Nephron (organoid): ENCODE results near the gene BRCA1.
A peak's percentile ranks its signal among the peaks of the same experiment; 100 is the strongest.
"Not testable (repeated sequence)": the region's sequence is repeated elsewhere in the genome, so short reads cannot be mapped to it uniquely, and the experiment has no call there.

Experiments used
- H3K27ac Mint-ChIP-seq, 3 experiments: 2 replicates each; pipeline ENCODE4 v1.8.0; 2020; ENCODE audit warnings: mixed read lengths in 3 of 3, mild to moderate bottlenecking in 2 of 3, moderate library complexity in 1 of 3
- H3K27me3 Mint-ChIP-seq: 2 replicates; pipeline ENCODE4 v1.8.0; 2021; ENCODE audit warnings: low read depth, mild to moderate bottlenecking, moderate library complexity, mixed read lengths
- H3K36me3 Mint-ChIP-seq: 2 replicates; pipeline ENCODE4 v1.8.0; 2020; ENCODE audit warnings: low read depth, mixed read lengths
- H3K4me1 Mint-ChIP-seq: 2 replicates; pipeline ENCODE4 v1.8.0; 2020; ENCODE audit warnings: mixed read lengths
- H3K4me3 Mint-ChIP-seq, 3 experiments: 2 replicates each; pipeline ENCODE4 v1.8.0; 2020; ENCODE audit warnings: mild to moderate bottlenecking in 3 of 3, mixed read lengths in 3 of 3, moderate library complexity in 2 of 3
- H3K9me3 Mint-ChIP-seq: 2 replicates; pipeline ENCODE4 v1.8.0; 2020; ENCODE audit warnings: mixed read lengths
- TF ChIP-seq, protein P1 (sequence below), 3 experiments: fragments of 200-600 bp; sonication (generic); IDR thresholded peaks; one replicate each; pipeline ENCODE4 v1.5.0; 2021; ENCODE audit warnings: antibody characterized with exemption in 3 of 3; ENCODE audit not compliant: unreplicated experiment in 3 of 3

The BRCA1 gene

DNA sequence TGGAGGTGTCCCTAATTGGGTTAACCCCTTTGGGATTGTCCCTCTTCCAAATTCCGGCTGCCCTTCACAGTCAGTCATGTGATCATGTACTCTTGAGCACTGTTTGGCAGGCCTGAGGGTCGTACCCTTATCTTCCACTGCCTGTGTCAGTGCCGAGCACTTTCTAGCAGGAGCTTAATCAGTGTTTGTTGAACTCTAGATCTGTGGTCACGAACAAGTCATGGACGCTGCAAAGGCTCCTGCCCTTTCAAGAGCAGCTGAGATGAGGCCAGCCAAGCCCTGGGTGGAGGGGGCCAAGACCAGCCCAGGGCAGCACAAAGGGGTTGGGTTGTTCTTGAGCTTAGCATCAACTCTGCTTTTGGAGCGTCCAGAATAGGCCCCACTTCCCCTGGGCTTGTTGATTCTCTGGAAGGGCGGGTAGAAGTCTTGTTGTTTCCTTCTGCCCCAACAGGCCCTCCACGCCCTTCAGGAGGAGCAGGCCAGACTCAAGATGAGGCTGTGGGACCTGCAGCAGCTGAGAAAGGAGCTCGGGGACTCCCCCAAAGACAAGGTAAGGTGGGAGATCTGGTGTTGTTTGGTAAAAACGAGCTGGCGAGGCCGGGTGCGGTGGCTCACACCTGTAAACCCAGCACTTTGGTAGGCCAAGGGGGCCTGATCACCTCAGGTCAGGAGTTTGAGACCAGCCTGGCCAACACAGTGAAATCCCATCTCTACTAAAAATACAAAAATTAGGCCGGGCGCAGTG is 113.3 kb downstream of the BRCA1 start:
- Mint-ChIP-seq H3K27ac (no peak overlapping the region), H3K27me3 (no peaks in the 10 kb centered on the region), H3K4me1 (peaks cover 8% of the 10 kb centered on the region), H3K4me3 (no peak overlapping the region), H3K36me3 (peaks cover 15% of the 10 kb centered on the region), H3K9me3 (no peaks in the 10 kb centered on the region)
- TF ChIP-seq, protein P1, sequence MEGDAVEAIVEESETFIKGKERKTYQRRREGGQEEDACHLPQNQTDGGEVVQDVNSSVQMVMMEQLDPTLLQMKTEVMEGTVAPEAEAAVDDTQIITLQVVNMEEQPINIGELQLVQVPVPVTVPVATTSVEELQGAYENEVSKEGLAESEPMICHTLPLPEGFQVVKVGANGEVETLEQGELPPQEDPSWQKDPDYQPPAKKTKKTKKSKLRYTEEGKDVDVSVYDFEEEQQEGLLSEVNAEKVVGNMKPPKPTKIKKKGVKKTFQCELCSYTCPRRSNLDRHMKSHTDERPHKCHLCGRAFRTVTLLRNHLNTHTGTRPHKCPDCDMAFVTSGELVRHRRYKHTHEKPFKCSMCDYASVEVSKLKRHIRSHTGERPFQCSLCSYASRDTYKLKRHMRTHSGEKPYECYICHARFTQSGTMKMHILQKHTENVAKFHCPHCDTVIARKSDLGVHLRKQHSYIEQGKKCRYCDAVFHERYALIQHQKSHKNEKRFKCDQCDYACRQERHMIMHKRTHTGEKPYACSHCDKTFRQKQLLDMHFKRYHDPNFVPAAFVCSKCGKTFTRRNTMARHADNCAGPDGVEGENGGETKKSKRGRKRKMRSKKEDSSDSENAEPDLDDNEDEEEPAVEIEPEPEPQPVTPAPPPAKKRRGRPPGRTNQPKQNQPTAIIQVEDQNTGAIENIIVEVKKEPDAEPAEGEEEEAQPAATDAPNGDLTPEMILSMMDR (IDR thresholded peaks at IDR 0.05; ENCODE audit: unreplicated experiment in 3 of 3) = no peak

DNA sequence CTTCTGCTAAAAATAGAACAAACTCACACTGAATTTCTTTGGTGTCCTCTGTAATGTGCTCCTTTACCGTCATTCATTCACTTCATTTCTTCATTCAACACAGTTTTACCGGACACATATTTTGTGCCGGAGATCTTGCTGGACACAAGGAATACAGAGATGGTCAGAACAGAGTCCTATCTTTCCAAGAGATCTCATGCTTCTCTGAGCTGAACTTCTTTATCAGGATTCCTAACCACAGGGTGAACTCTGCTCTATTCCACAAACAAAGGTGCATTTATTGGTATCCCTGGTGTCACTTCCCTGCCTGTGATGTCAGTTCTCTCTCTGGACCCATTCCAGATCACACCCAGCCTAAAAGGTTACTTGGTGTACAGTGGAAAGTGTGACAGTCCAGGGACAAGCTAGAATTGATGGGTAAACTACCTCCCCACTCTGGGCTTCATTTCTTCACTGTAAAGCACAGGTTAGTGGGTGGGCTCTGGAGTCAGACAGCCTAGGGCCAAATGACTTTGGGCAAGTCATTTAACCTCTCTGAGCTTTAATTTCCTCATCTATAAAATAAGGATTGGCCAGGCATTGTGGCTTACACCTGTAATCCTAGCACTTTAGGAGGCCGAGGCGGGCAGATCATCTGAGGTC is 114.4 kb downstream of the BRCA1 start:
- H3K27me3 Mint-ChIP-seq = no peaks in the 10 kb centered on the region
- no peak overlapping the region for H3K4me3 Mint-ChIP-seq
- no peak overlapping the region for H3K27ac Mint-ChIP-seq
- peaks cover 11% of the 10 kb centered on the region for H3K36me3 Mint-ChIP-seq
- H3K9me3 Mint-ChIP-seq = no peaks in the 10 kb centered on the region
- peaks cover 13% of the 10 kb centered on the region for H3K4me1 Mint-ChIP-seq
- TF ChIP-seq, protein P1 (IDR thresholded peaks at IDR 0.05; ENCODE audit: unreplicated experiment in 3 of 3) = no peak

DNA sequence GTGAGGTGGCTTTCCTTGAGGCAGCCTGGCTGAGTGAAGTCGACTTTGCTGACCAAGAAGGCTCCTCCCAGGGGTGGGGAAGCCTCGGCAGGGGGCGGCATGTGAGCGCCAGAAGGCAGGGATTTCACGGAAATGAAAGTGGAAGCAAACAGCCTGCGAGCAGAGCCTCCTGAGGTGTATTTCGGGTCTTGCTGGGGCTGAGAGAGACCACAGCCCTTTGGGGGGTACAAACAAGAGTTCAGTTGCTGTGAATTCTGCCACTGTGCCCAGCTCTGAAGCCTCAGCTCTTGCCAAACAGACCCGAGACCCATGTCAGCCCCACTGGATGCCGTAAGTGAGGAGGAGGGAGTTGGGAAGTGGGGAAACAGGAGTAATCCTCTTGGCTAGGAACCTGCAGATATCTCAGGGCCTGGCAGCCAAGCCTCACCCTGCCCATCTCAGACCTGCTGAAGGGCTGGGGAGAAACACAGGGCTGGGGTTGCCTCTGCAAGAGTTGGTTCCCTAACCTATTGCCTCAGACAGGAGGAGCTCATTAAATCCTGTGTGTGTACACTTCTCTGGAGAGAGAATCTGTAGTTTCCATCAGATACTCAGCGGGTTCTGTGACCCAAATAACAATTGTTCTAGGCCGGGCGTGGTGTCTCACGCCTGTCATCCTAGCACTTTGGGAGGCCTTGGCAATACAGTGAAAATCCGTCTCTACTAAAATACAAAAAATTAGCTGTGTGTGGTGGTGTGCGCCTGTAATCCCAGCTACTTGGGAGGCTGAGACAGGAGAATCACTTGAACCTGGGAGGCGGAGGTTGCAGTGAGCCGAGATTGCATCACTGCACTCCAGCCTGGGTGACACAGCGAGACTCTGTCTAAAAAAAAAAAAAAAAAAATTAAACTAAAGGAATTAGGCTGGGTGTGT is 118.3 kb downstream of the BRCA1 start, which contains the start of gene IFI35:
IFI35 (plus strand) TSS at position 146 of the 913 bp plus-strand sequence; CDS start at position 310, 164 bp downstream.
- TF ChIP-seq, protein P1 (IDR thresholded peaks at IDR 0.05; ENCODE audit: unreplicated experiment in 3 of 3) = peak in 1 of 3 experiments; percentile 28
- no peaks in the 10 kb centered on the region for H3K27me3 Mint-ChIP-seq
- H3K4me3 Mint-ChIP-seq = peak within 1 kb of the TSS; percentile 82 to 94 (median 92)
- H3K36me3 Mint-ChIP-seq = peaks cover 25% of the 10 kb centered on the region
- H3K27ac Mint-ChIP-seq = peak within 1 kb of the TSS; percentile 90 to 98 (median 96)
- no peaks in the 10 kb centered on the region for H3K9me3 Mint-ChIP-seq
- peaks cover 6% of the 10 kb centered on the region for H3K4me1 Mint-ChIP-seq

DNA sequence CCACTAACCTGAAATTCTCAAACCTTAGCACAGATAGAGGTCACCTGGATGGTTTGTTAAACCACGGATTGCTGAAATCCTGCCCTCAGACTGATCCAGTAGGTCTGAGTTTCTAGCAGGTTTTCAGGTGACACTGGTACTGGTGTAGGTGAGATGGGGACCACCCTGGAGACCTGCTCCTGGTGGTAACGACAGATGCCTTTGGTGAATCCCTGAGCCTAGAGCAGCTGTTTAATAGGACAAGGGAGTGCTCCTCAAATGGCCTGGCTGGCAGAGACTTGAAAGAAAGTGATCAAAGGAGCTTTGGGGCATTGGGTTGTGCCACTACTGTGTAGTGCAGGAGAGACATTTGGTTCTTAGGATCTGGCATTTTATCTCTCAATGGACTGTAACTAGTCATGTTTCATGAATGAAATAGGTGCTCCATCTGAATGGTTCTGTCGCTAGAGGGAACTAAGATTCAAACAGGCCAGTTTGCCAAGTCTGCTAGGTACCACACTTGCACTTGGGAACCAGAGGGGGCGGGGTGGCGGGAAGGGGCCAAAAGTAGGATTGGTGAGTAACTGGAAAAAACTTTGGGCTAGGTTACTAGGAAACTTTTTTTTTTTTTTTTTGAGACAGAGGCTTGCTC is 121.5 kb downstream of the BRCA1 start:
- Mint-ChIP-seq H3K36me3 (peaks cover 46% of the 10 kb centered on the region), H3K4me3 (peak overlapping the region in 2 of 3 experiments; percentile 8 to 10), H3K4me1 (peaks cover 19% of the 10 kb centered on the region), H3K27ac (peak overlapping the region in 1 of 3 experiments; percentile 32), H3K27me3 (no peaks in the 10 kb centered on the region), H3K9me3 (no peaks in the 10 kb centered on the region)
- TF ChIP-seq, protein P1 (IDR thresholded peaks at IDR 0.05; ENCODE audit: unreplicated experiment in 3 of 3) = no peak

DNA sequence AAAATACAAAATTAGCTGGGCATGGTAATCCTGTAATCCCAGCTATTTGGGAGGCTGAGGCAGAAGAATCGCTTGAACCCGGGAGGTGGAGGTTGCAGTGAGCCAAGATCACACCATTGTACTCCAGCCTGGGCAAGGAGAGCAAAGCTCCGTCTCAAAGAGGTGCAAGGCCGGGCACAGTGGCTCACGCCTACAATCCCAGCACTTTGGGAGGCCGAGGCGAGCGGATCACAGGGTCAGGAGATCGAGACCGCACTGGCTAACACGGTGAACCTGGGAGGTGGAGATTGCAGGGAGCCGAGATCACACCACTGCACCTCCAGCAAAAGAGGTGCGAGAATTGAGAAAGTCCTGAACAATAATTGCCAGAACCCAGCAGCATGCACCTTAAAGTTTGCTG is 124.3 kb downstream of the BRCA1 start:
- not testable (repeated sequence) for H3K9me3 Mint-ChIP-seq, H3K27me3 Mint-ChIP-seq, H3K4me3 Mint-ChIP-seq, H3K27ac Mint-ChIP-seq
- peaks cover 18% of the 10 kb centered on the region for H3K4me1 Mint-ChIP-seq
- peaks cover 46% of the 10 kb centered on the region for H3K36me3 Mint-ChIP-seq
